A549 treated with Hydrocortisone at 1 μM for 4 hours (cell line): ENCODE results near the gene THAP9. TPM values are rescaled to one million over a fixed set of nuclear protein-coding genes. Genes with fewer than 3 reads are reported as not detected.

Experiments
- total RNA-seq: library from RNA; stranded (reverse); fragments of 200-300 nt; extraction: Qiagen RNA extraction; gene quantifications from 5 replicates; pipeline ENCODE4 v1.2.3, GENCODE V29; 2022

THAP9 gene
- total RNA-seq, result 1.5 to 2.5 TPM (median 1.9 TPM) in 5 replicates

GRCh38 chr4:82900411-82901182, at the start of gene THAP9:
Gene THAP9, plus strand, starts transcription at chr4:82900735. Its CDS starts 68 bp downstream, at chr4:82900803.

GRCh38 chr4:82890901-82891706, 9.4 kb upstream of the THAP9 start, which contains the start of gene SEC31A:
Gene SEC31A, minus strand, starts transcription at chr4:82891153. Its CDS starts 9,217 bp downstream, at chr4:82881936.

Other genes starting within 250 kb of the THAP9 start
- 6.2 to 8.1 TPM (median 6.6 TPM) in 5 replicates for gene SCD5, start 101.9 kb upstream of the THAP9 start, total RNA-seq
- 77.9 to 98.5 TPM (median 85.5 TPM) in 5 replicates for gene SEC31A, start 9.6 kb upstream of the THAP9 start, total RNA-seq
- 5.2 to 8.7 TPM (median 6.4 TPM) in 5 replicates for gene LIN54, start 110.1 kb downstream of the THAP9 start, total RNA-seq
- gene COPS4, start 134.4 kb downstream of the THAP9 start, total RNA-seq, result 23.3 to 35.0 TPM (median 24.9 TPM) in 5 replicates
- gene PLAC8, start 214.0 kb downstream of the THAP9 start, total RNA-seq, result 0.46 to 1.2 TPM (median 1.1 TPM) in 5 replicates